ENCODE data around the gene SLC34A2.
"Not testable (repeated sequence)": the region's sequence is repeated elsewhere in the genome, so short reads cannot be mapped to it uniquely, and the experiment has no call there.

SLC34A2 gene, protein sequence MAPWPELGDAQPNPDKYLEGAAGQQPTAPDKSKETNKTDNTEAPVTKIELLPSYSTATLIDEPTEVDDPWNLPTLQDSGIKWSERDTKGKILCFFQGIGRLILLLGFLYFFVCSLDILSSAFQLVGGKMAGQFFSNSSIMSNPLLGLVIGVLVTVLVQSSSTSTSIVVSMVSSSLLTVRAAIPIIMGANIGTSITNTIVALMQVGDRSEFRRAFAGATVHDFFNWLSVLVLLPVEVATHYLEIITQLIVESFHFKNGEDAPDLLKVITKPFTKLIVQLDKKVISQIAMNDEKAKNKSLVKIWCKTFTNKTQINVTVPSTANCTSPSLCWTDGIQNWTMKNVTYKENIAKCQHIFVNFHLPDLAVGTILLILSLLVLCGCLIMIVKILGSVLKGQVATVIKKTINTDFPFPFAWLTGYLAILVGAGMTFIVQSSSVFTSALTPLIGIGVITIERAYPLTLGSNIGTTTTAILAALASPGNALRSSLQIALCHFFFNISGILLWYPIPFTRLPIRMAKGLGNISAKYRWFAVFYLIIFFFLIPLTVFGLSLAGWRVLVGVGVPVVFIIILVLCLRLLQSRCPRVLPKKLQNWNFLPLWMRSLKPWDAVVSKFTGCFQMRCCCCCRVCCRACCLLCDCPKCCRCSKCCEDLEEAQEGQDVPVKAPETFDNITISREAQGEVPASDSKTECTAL

DNA sequence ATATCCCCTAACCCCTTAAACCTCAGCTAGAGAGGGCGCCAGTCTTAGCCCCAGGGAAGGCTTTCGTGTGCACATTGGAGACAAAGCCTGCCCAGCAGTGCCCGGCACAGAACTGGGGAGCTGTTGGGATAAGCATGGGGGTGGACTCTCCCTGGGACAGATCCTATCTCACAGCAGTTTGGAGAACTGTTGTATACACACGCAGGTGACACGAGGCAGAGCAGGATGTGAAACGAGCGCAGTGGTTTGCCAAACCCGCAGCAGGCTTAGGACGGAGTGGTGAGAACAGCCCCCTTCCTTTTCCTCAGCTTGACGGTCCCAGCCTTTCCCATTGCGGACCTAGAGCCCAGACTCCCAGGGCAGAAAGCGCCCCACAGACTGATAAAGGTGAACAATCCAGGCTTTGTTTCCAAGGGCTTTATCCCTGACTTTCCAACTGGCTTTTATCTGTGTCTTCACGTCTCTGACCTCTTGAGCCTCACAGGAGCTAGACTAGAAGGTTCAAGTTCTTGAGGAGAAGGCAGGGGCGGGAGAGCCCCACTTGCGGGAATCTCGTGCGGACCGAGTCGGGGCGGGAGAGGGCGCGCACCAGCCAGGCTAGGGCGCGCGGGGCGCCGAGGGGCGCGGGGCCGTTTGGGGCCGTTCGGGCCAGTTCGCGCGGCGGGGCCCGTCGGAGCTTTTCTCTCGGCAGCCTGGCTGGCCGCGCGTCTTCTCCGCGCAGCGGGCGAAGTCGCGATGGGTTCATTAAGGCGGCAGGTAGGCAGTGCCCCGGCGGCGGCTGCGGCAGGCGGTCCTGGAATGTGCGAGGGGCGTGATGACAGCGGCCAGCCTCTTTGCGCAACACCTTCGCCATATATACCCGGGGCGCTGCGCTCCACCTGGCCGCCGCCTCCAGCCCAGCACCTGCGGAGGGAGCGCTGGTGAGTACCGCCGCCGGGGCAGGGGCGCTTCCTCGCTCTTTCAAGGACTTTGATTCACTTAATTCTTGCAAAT, at the start of gene SLC34A2:
Gene SLC34A2 (plus strand): TSS at position 881 of the 993 bp plus-strand sequence. CDS start 6,650 bp downstream, outside the sequence.
- DNase-seq = no peak

DNA sequence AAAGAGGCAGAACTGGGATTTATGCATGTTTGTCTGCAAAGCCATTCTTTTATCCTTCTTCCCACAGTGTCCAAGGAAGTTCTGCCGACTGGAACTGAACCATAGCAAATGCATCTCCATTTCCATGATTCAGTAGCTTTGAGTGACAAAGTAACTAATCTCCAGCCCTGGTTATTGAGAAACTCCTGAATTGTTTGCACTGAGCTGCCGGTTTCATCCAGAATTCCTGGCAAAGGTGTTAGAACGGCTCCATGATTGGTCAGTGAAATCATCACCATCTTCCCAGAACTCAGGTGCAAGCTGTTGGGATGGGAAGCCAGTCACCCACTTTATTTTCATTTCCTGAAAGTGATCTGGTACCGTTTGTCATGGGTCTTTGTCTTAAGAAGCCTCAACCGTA, 47.0 kb upstream of the SLC34A2 start:
- no peak for DNase-seq

DNA sequence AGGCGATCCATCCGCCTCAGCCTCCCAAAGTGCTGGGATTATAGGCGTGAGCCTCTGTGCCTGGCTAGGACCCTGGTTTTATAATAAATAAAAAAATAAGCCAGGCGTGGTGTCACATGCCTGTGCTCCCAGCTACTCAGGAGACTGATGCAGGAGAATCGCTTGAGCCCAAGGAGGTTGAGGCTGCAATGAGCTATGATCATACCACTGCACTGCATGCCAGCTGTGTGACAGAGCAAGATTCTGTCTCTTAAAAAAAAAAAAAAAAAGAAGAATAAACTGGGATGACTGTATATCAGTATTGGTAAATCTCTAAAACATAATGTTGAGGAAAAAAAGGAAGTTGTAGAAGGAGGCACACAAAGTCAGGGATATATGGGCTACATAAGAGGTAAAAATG, 45.7 kb upstream of the SLC34A2 start:
- DNase-seq = no peak

DNA sequence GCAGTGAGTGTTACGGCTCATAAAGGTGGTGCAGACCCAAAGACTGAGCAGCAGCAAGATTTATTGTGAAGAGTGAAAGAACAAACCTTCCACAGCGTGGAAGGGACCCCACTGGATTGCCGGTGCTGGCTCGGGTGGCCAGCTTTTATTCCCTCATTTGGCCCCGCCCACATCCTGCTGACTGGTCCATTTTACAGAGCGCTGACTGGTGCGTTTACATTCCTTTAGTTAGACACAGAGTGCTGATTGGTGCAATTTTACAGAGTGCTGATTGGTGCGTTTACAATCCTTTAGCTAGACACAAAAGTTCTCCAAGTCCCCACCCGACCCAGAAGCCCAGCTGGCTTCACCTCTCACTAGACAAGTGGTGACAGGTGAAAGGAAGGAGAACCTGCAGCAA, 42.0 kb upstream of the SLC34A2 start:
- not testable (repeated sequence) for DNase-seq

DNA sequence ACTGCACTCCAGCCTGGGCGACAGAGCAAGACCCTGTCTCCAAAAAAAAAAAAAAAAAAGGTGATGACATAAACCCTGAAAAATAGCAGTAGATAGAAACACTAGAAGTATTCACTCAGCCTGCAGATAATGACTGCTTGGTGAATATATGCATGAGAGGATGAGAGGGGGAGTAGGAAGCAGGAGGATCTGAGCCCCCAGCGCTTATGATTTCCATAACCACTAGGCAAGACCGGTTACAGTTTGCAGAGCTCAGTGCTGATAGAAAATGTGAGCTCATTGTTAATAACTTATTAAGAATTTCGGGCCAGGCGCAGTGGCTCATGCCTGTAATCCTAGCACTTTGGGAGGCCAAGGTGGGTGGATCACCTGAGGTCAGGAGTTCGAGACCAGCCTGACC, 40.8 kb upstream of the SLC34A2 start:
- no peak for DNase-seq

DNA sequence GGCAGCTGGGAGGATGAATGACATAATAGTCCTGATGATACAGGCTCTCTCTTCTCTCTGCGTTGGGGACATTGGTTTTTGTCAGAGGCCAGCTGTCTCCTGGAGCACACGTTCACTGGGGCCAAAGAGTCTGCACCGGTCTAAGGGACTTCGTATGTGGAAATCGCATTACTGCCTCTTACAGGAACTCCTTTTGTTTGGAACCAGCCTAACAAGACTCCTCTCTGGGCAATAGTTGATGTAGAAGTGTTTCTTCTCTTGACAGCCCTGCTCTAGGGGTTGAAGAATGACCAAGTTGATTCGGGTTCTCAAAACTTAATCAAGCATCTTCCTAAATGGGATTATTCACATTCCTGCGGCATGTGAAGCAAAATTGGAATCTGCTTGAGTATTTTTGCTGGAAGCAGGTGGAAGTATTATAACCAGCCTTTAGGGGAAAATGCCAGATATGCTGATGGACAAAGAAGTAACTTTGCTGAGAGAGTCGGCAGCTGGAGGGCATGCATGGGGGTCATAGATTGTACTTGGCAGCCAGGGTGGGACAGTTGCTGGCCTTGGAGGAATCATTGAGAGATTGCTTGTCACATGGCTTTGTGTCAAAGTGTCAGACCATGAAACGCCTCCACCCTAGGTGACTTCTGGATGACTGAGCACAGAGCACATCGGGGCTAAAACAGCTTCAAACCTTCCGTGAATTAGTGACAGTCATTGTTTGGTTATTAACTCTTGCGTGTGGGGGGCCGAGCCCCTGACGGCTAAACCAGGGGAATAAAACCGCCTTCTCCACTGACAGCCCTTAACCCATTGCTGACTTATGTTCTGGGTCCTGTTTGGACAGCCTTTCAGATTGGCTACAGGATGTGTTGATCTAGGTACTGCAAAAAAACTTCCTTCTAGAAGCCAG, 34.4 kb upstream of the SLC34A2 start:
- no peak for DNase-seq

DNA sequence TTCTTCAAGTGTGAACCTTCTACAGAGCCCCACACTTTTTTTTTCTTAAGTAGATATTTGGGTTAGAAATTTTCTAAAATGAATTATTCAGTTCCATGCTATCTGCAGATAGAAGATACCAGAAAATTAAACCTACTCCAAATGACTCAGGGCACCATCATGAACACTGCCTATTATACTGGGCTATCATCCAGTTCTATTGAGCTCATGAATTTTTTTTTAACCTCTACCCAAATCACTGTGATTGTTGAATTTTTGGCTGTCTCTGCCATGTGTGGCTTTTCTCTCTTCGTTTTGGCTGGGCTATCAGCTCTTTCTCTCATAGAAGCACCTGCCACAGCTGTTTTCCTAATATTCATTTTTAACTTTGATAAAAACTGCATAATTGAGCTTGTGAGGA, 31.0 kb upstream of the SLC34A2 start:
- DNase-seq = no peak

DNA sequence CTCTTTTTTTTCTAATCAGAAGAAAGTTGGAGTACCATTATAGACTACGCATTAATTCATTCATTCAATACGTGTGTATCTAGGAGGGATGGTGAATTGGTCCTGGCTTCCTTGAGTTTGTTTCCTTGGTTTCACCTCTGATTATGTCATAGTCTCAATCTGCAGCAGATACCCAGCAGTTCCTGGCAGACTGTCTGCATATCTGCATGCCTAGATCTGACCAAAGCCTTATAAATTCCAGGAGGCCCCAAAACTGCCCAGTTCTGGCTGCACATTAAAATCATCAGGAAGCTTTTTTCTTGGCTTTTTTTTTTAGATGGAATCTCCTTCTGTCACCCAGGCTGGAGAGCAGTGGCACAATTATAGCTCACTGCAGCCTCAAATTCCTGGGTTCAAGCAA, 27.2 kb upstream of the SLC34A2 start:
- DNase-seq = no peak

DNA sequence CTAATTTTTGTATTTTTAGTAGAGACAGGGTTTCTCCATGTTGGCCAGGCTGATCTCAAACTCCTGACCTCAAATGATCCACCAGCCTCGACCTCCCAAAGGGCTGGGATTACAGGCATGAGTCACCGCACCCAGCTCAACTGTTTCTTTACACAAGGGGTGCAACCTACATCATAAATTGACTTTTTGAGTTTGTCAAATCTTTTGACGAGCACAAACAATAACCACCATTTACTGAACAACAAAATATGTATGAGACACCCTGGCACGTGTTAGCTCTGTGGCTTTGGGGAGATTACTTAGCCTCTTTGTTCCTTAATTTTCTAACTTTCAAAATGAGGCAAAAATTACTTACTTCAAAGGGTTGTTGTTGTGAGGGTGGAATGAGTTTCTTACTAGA, 23.5 kb upstream of the SLC34A2 start:
- DNase-seq = no peak

DNA sequence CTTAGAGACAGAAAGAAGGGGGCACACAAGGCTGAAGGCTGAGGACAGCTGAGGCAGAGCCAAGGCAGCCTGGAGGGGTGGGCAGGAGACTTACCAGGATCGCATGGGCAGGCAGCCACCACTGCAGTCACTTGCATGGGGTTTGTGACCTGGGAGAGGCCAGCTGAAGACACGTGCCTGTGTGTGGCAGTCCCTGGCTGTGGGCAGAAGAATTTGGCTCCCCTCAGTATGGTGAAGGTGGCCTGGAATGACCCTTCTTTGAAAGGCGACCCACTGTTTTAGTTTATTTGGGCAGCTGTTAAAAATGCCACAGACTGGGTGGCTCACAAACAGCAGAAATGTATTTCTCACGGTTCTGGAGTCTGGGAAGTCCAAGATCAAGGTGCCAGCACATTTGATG, 22.1 kb upstream of the SLC34A2 start:
- DNase-seq = no peak

DNA sequence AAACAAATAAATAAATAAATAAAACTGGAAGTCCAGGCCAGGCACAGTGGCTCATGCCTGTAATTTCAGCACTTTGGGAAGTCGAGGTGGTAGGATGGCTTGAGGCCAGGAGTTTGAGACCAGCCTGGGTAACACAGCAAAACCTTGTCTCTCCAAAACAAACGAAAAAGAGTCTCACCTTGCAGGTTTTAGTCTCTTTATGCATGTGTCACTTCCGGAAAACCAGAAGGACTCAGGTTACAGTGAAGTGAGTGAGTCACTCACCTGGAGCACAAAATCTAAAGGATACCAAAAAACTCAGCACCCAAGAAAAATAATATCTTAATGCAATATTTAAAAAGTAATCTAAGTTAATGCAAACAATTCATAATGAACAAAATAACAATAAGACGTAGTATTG, 20.1 kb upstream of the SLC34A2 start:
- no peak for DNase-seq

DNA sequence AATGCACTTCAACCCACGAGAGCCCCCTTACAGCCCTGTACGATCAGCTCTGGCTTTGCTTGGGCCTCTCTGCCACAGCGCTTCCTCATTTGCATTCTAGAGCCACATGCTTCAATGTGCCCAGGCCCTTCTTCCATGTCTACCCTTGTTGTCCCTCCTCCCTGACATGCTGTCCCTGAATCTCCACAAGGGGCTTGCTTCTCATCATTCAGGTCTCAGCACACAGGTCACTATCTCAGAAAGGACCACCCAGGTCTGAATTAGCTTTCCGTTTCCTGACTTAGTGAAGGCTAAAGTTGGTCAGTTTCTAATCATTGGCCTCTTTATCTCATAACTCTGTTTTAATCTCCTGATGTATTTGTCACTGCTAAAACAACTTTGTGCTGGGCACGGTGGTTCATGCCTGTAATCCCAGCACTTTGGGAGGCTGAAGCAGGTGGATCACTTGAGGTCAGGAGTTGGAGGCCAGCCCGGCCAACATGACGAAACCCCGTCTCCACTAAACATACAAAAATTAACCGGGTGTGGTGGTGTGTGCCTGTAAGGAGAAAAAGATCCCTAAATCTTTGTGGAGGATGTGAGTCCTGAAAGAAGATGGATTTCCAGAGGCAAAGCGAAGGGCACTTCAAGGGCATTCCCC, 17.9 kb upstream of the SLC34A2 start:
- DNase-seq = no peak

DNA sequence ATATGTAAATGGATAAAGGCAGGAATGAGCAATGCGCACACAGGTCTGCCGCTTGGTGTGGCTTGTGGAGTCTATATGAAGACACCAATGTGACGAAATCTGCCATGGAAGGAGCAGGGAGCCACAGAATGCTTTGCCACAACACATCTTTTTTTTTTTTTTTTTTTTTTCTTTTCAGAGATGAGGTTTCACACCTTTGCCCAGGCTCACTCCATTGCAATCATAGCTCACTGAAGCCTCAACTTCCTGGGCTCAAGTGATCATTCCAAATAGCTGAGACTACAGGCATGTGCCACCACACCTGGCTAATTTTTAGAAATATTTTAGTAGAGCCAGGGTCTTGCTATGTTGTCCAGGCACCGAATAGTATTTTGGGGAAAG, 17.4 kb upstream of the SLC34A2 start:
- no peak for DNase-seq

DNA sequence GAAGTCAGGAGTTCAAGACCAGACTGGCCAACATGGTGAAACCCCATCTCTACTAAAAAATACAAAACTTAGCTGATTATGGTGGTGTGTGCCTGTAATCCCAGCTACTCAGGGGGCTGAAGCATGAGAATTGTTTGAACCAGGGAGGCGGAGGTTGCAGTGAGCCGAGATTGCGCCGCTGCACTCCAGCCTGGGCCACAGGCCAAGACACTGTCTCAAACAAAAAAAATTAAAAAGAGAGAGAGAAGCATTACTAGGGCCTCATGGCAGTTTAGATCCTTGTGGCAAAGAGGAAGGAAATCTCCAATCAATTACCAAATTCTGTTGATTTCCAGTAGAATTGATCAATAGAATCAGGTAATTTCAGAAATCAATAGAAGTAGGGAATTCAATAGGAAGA, 16.8 kb upstream of the SLC34A2 start:
- no peak for DNase-seq

DNA sequence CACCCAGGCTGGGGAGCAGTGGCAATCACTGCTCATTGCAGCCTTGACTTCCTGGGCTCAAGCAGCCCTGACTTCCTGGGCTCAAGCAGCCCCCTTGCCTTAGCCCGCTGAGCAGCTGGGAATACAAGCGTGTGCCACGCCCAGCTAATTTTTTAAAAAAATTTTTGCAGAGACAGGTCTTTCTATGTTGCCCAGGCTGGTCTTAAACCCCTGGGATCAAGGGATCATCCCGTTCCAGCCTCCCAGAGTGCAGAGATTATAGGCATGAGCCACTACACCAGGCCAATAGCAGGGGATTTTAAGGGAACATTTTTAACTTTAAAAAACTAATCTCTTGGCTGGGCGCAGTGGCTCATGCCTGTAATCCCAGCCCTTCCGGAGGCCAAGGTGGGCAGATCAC, 5.3 kb upstream of the SLC34A2 start:
- DNase-seq = no peak

DNA sequence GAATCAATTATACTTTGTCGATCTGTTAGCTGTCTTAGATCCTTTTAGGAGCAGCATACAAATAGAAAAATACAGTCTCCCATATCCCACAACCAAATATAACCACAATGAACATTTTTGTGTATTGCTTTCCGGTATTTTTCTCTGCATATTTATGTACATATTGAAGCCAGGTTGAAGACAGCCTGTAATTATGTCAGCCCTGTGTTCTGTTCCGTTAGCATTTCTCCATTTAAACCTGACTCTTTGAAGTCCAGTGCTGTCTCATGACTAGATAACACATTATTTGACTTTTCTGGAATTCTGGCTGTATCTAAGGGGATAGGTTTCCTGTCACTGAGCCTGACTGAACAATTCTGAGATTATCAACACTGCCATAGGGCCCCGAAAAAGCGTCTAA, 4.0 kb upstream of the SLC34A2 start:
- no peak for DNase-seq

DNA sequence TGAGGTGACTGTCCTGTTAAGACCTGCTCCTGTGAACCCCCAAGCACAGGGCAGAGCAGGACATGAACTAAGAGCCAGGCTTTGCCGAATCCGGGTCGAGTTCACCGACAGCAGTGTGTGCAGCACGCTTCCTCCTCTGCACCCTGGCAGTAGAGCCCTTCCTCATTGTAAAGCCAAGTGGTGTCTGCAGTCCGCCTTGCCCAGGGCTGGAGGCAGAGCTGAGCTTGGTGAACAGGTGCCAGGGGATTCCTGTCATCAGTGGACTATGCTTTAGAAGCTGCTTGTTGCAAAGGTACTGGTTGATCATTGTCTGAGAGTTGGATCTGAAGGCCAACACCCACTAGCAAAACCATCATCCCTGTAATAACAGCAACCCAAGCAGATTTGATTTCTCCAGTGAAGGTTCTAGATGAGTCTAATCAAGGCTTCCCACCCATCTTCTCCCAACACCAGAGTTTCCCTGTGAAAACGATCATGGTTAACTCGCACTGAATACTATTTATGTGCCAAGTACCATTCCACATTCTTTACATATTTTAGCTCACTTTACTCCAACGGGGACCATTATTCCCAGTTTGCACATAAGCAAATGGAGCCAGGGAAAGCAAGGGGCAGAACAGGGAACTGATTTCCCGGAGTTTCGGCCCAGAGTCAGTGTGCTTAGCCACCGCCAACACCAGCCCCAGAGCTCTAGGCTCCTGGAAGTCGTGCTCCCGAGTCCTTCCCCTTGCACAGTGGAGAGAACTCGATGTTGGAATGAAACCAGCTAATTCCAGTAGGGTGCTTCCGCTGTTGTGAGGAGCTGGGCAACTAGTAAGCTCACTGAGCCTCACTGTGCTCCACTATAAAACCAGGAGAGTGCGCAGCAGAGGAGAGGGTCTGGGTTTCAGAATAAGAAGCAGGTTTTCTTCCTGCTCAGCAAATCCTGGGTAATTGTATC, 1.4 kb upstream of the SLC34A2 start:
- no peak for DNase-seq

DNA sequence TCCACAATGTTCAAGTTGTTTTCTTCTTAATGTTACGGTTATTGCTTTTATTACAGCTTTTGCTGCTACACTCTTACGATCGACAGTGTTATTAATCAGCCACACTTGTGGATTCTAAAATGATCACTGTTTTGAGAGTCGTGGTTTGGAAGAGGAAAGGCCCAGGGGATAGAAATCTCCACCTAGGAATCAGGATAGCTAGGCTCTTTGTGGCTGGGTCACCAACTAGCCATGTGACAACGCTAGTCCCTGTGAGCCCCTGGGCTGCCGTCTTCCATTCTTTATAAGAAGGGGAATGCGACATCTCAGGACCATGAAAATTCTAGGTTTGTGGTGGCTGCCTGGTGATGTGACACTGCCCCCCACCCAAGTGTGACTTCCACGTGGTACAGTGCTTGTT, 380 bp downstream of the SLC34A2 start:
- no peak for DNase-seq

DNA sequence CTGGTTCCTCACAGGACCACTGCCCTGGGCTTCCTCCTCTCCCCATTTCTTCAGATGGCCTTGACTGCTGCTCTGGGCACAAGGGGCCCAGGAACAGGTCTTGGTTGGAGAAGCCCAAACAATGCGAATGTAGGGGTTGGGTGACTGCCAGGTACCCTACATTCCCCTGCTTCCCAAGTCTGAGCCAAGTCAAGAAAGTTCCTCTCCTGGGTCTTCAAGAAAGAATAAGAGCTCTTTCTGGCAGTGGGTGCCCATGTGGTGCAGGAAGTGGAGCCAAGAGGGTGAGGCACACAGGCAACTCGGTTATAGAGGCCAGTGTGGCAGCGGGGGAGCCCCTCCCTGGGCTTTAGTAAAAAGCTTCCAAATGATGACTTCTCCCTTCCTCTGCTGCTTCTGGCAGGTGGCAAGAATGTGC, 2.7 kb downstream of the SLC34A2 start:
- no peak for DNase-seq

DNA sequence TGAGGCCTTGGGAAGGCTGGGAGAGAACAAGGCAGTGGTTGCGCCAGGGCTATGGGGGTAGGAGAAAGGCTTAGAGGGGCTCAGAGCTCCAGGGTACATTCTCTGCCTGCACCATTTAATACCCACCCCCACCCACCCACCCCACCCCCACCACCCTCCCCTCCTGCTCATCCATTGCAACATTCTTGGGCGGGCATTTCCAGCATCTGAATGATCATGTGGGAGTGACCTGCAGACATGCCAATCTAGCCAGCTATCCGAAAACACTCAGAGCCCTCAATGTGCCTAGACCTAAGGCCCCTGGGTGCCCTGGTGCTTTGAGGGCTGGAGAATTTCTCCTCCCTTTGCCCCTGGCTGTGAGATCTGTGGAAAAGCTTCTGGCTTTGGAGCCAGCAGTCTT, 3.1 kb downstream of the SLC34A2 start:
- DNase-seq = no peak

DNA sequence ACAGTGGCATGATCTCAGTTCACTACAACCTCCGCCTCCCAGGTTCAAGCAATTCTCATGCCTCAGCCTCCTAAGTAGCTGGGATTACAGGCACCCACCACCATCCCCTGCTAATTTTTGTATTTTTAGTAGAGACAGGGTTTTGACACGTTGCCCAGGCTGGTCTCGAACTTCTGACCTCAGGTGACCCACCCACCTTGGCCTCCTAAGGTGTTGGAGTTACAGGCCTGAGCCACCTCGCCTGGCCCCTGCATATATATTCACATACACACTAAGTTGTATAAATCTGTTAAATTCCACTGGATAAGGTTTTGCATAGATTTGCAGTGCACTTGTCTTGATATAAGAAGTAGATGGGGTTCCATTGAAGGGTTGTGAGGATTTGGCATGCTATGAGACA, 5.8 kb downstream of the SLC34A2 start:
- DNase-seq = not testable (repeated sequence)

Measured in activated CD8-positive, alpha-beta memory T cell treated with anti-CD3 and anti-CD28 coated beads for 24 hours (primary cell).